ENCODE data around the gene IL4I1. TPM values are rescaled to one million over a fixed set of nuclear protein-coding genes. Genes with fewer than 3 reads are reported as not detected.

Gene IL4I1
- total RNA-seq, 2 donors from 2014 or later, result 0.14 to 2.5 TPM

DNA sequence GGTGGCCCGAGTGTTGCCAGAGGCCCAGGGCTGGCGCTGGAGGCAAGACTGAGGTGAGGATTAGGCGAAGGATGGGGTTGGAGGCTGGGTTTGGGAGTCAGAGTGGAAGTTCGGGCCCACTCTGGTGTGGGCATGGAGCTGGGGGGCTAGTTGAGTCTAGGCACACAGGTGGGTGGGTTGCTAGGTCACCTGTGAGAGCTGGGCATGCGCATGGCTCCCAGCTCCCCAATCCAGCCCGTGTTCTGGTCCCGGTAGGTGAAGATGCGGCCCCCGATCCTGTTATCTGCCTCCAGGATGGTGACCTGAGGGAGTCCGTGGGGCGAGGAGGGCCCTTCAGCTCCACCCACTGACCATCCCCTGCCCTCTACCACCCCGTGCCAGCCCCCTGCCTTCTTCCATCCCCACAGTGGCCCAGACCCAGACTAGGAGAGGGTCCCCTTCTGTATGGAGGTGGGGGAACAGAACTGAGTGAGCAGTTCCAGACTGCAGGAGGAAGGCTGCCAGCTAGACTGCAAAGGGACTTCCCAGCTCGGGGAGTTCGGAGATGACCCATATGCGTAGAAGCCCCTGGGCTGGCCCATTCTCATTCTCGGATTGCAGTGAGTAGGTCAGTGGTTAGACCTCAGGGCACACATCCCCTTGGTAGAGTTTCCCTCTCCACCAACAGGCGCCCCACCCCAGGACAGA is 1.7 kb downstream of the IL4I1 start:
- no peak for TF ChIP-seq POLR2A (IDR thresholded peaks at IDR 0.05)
- TF ChIP-seq, protein P1, sequence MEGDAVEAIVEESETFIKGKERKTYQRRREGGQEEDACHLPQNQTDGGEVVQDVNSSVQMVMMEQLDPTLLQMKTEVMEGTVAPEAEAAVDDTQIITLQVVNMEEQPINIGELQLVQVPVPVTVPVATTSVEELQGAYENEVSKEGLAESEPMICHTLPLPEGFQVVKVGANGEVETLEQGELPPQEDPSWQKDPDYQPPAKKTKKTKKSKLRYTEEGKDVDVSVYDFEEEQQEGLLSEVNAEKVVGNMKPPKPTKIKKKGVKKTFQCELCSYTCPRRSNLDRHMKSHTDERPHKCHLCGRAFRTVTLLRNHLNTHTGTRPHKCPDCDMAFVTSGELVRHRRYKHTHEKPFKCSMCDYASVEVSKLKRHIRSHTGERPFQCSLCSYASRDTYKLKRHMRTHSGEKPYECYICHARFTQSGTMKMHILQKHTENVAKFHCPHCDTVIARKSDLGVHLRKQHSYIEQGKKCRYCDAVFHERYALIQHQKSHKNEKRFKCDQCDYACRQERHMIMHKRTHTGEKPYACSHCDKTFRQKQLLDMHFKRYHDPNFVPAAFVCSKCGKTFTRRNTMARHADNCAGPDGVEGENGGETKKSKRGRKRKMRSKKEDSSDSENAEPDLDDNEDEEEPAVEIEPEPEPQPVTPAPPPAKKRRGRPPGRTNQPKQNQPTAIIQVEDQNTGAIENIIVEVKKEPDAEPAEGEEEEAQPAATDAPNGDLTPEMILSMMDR (IDR thresholded peaks at IDR 0.05), result no peak
- no peak for TF ChIP-seq POLR2AphosphoS5 (IDR thresholded peaks at IDR 0.05)
- WGBS, result 85% methylated on average over 17 of the region's 17 CpGs
- H3K27ac ChIP-seq, result no peak overlapping the region
- no peaks in the 10 kb centered on the region for H3K4me1 ChIP-seq (replicated peaks)
- no peaks in the 10 kb centered on the region for H3K9me3 ChIP-seq
- no peak overlapping the region for H3K4me3 ChIP-seq
- H3K36me3 ChIP-seq, result no peaks in the 10 kb centered on the region
- DNase-seq (ENCODE audit: low spot score), result no peak
- intact Hi-C loops (cut with DNase I), result no loop called here
- H3K27me3 ChIP-seq (replicated peaks; ENCODE audit: insufficient read depth), result no peaks in the 10 kb centered on the region

DNA sequence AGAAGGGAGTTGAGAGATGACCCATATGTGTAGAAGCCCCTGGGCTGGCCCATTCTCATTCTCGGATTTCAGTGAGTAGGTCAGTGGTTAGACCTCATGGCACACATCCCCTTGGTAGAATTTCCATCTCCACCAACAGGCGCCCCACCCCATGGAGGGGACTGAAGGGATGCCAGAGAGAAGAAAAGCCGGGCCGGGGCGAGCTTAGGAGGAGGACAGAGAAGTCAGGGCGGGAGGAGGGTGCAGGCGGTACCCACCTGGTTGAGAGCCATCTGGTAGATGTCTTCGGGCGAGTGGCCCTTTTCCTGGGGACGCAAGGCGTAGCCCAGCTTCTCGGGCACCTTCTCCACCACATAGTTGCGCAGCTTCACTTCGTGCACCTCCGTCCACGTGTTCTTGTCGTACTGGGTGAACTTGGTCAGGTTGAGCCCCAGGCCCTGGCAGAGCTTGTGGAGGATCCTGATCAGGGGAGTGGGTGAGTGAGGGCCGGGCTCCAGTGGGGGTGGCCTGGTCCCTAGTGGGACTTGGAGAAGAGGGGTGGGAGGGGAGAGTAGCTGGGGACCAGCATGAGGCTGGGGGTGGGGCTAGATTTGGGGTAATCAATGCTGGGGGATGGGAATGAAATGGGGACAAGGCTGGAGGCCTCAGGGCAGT is 2.5 kb downstream of the IL4I1 start:
- no peaks in the 10 kb centered on the region for H3K4me1 ChIP-seq (replicated peaks)
- TF ChIP-seq, protein P1 (IDR thresholded peaks at IDR 0.05), result no peak
- TF ChIP-seq POLR2AphosphoS5 (IDR thresholded peaks at IDR 0.05) (no peak), POLR2A (IDR thresholded peaks at IDR 0.05) (no peak)
- DNase-seq (ENCODE audit: low spot score), result no peak
- no peak overlapping the region for H3K27ac ChIP-seq
- WGBS, result 95% methylated on average over 18 of the region's 18 CpGs
- no peaks in the 10 kb centered on the region for H3K27me3 ChIP-seq (replicated peaks; ENCODE audit: insufficient read depth)
- no peaks in the 10 kb centered on the region for H3K36me3 ChIP-seq
- intact Hi-C loops (cut with DNase I), result no loop called here
- no peaks in the 10 kb centered on the region for H3K9me3 ChIP-seq
- H3K4me3 ChIP-seq, result no peak overlapping the region

DNA sequence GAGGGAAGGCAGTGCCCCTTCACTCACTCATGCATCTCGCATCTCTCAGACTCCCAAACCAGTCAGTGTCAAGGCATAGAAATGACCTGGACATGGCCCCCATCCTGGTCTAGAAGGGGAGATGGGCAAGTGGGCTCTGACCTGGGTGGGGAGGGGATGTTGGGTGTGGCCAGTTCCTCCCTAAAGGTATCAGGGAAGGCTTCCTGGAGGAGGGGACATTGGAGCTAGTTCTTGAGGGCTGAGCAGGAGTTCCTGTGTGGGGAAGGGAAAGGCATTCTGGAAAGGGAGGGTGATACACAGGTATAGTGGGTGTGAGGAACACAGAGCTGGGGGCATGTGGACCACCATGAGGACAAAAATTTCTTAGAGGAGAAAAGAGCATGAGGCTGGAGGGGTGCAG is 4.0 kb downstream of the IL4I1 start:
- intact Hi-C loops (cut with DNase I), result no loop called here
- no peak for TF ChIP-seq POLR2A (IDR thresholded peaks at IDR 0.05)
- no peak for TF ChIP-seq POLR2AphosphoS5 (IDR thresholded peaks at IDR 0.05)
- TF ChIP-seq, protein P1 (IDR thresholded peaks at IDR 0.05), result no peak
- Histone ChIP-seq H3K27ac (no peak overlapping the region), H3K4me1 (replicated peaks) (no peaks in the 10 kb centered on the region), H3K36me3 (no peaks in the 10 kb centered on the region), H3K27me3 (replicated peaks; ENCODE audit: insufficient read depth) (no peaks in the 10 kb centered on the region), H3K4me3 (no peak overlapping the region), H3K9me3 (no peaks in the 10 kb centered on the region)
- DNase-seq (ENCODE audit: low spot score), result no peak
- 89% methylated on average over 1 of the region's 1 CpG for WGBS

DNA sequence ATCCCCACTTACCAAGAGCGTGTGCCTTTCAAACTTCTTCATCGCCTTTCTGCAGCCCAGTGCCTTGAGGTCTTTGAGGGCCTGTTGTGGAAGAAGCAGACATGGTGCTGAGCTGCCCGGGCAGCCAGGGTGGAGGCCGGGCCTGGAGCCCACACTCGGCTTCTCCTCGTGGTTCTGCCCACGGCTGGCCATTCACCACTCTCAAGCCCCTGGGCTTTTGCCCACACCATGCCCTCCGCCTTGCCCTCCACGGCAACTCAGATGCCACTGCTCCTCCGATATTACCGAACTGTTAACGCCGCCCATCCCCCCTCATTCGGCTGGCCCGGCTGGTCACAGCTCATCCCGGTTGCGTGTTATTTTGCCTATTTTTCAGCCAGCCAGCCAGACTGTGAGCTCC is 5.3 kb downstream of the IL4I1 start:
- WGBS, result 85% methylated on average over 17 of the region's 17 CpGs
- no peak overlapping the region for H3K4me3 ChIP-seq
- no peaks in the 10 kb centered on the region for H3K4me1 ChIP-seq (replicated peaks)
- H3K9me3 ChIP-seq, result no peaks in the 10 kb centered on the region
- no peak for DNase-seq (ENCODE audit: low spot score)
- intact Hi-C loops (cut with DNase I), result no loop called here
- H3K36me3 ChIP-seq, result no peaks in the 10 kb centered on the region
- TF ChIP-seq POLR2AphosphoS5 (IDR thresholded peaks at IDR 0.05) (no peak), POLR2A (IDR thresholded peaks at IDR 0.05) (no peak)
- TF ChIP-seq, protein P1 (IDR thresholded peaks at IDR 0.05), result no peak
- no peak overlapping the region for H3K27ac ChIP-seq
- H3K27me3 ChIP-seq (replicated peaks; ENCODE audit: insufficient read depth), result no peaks in the 10 kb centered on the region

All from prostate gland (tissue), 2 donors.